Osteocyte (in vitro differentiated cells): ENCODE results near the gene MYPOP. TPM values are rescaled to one million over a fixed set of nuclear protein-coding genes. Genes with fewer than 3 reads are reported as not detected.
A peak's percentile ranks its signal among the peaks of the same experiment; 100 is the strongest.

Experiments used
- DNase-seq: peaks from one replicate; pipeline ENCODE4 v3.0.0; 2021; ENCODE audit warnings: mixed read lengths; ENCODE audit not compliant: unreplicated experiment; ENCODE audit errors: extremely low spot score
- H3K27ac Mint-ChIP-seq: one replicate; pipeline ENCODE4 v1.8.0; 2021; ENCODE audit warnings: mild to moderate bottlenecking, mixed read lengths; ENCODE audit not compliant: unreplicated experiment
- H3K27me3 Mint-ChIP-seq: one replicate; pipeline ENCODE4 v1.8.0; 2021; ENCODE audit warnings: mixed read lengths; ENCODE audit not compliant: unreplicated experiment
- H3K36me3 Mint-ChIP-seq: one replicate; pipeline ENCODE4 v1.8.0; 2021; ENCODE audit warnings: mixed read lengths; ENCODE audit not compliant: unreplicated experiment
- H3K4me1 Mint-ChIP-seq: one replicate; pipeline ENCODE4 v1.8.0; 2021; ENCODE audit warnings: mixed read lengths; ENCODE audit not compliant: unreplicated experiment
- H3K4me3 Mint-ChIP-seq: one replicate; pipeline ENCODE4 v1.8.0; 2021; ENCODE audit warnings: mild to moderate bottlenecking, moderate library complexity, mixed read lengths; ENCODE audit not compliant: unreplicated experiment
- H3K9me3 Mint-ChIP-seq: one replicate; pipeline ENCODE4 v1.8.0; 2021; ENCODE audit warnings: mixed read lengths; ENCODE audit not compliant: unreplicated experiment
- total RNA-seq: library from RNA; stranded (reverse); gene quantifications from 2 replicates; pipeline ENCODE4 v1.2.1, GENCODE V29; 2021
- TF ChIP-seq, protein P1 (sequence below): fragments of 200-600 bp; sonication (generic); IDR thresholded peaks from 2 replicates; pipeline ENCODE4 v1.5.0; 2021; ENCODE audit warnings: antibody characterized with exemption, mild to moderate bottlenecking, moderate library complexity

MYPOP gene
- total RNA-seq, 1 donor from 2014 or later, result 10.4 TPM

DNA sequence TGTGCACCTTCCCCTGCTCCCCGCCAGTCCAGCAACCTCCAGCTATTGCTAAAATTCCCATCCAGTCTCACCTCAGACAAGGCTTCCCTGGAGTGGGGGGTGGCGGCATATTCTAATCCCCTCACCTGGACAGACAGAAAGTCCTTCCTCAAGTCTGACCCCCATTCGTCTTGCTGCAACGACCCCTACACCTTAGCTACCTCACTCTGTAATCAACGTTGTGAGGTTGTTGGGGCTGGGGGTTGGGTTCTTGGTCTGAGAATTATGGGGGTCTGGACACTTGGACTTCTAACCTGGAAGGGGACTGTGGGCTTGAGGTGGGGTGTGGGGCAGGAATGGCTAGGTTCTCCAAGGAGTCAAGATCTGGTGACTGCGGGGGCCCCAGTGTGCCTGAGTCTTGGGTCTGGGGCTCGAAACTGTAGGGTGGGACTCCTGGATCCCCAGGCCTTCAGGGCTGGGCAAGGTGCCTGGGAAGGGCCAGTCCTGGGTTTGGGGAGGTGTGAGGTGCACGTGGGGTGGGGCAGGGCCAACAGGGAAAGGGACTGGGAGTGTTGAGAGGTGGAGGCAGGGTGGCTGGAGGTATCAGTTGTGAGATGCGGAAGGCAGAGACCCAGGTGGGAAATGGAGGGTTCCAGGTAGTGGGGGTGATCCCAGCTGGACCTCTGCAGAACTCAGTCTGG, 37.0 kb downstream of the MYPOP start:
- TF ChIP-seq, protein P1, sequence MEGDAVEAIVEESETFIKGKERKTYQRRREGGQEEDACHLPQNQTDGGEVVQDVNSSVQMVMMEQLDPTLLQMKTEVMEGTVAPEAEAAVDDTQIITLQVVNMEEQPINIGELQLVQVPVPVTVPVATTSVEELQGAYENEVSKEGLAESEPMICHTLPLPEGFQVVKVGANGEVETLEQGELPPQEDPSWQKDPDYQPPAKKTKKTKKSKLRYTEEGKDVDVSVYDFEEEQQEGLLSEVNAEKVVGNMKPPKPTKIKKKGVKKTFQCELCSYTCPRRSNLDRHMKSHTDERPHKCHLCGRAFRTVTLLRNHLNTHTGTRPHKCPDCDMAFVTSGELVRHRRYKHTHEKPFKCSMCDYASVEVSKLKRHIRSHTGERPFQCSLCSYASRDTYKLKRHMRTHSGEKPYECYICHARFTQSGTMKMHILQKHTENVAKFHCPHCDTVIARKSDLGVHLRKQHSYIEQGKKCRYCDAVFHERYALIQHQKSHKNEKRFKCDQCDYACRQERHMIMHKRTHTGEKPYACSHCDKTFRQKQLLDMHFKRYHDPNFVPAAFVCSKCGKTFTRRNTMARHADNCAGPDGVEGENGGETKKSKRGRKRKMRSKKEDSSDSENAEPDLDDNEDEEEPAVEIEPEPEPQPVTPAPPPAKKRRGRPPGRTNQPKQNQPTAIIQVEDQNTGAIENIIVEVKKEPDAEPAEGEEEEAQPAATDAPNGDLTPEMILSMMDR, result no peak
- Mint-ChIP-seq H3K4me3 (no peak overlapping the region), H3K27me3 (peaks cover 38% of the 10 kb centered on the region), H3K9me3 (no peaks in the 10 kb centered on the region), H3K4me1 (peaks cover 26% of the 10 kb centered on the region), H3K36me3 (no peaks in the 10 kb centered on the region), H3K27ac (no peak overlapping the region)
- DNase-seq, result no peak

DNA sequence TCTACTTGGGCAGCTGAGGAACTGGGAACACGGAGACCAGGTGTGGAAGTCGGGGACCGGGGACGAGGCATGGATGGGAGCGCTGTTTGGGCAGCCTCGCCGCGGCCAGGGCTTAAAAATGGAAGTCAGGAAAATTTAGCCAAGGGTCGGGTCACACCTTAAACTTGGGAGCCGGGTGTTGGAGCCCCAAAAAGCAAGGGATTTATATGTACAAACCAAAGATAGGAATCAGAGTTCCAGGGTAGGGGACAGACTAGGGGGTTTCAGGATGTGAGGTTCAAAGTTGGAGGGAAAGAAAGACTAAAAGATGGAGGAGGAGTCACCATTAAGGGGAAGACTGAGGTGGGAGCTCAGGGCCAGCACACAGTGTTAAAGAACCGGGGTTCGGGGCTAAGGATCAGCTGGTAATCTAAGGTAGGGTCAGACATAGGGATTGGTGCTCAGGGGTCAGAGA, 37.8 kb downstream of the MYPOP start:
- Mint-ChIP-seq H3K27ac (no peak overlapping the region), H3K9me3 (no peaks in the 10 kb centered on the region), H3K27me3 (peaks cover 38% of the 10 kb centered on the region), H3K4me3 (peak overlapping the region; percentile 35), H3K4me1 (peaks cover 28% of the 10 kb centered on the region), H3K36me3 (no peaks in the 10 kb centered on the region)
- TF ChIP-seq, protein P1, result no peak
- no peak for DNase-seq

DNA sequence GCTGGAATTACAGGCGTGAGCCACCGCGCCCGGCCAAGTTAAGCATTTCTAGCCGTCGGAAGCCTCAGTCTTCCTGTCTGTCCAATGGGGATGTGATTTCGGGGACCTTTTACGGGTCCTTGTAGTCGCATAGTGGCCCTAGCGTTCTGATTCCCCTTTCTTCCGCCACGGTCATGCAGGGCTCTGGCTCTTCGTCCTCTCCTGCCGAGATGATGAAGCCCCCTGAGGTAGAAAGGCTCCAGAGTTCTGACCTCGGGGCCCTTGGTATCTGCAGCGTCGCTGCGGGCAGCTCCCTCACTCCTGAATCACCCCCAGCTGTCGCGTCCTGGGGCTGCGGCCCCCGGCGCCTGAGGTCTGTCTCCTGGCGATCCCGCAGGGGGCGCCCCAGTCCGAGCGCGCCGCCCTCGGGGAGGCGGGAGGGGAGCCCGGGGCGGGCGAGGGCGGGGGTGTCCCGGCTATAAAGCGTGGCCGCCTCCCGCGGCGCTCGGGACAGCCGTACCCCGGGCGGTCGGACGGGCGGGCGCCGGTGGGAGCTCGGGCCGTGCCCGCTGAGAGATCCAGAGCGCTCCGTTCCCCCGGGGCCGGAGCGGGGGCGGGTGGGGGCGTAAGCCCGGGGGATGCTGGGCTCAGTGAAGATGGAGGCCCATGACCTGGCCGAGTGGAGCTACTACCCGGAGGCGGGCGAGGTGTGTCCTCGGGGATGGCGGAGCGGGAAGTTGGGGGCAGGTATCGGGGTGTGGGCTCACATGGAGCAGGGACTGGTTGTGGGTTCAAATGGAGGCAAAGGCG, 38.4 kb downstream of the MYPOP start, which contains the start of gene FOXA3:
Gene FOXA3 (plus strand): TSS at position 487 of the 789 bp plus-strand sequence. CDS start 131 bp downstream, at position 618.
- H3K27me3 Mint-ChIP-seq, result peaks cover 38% of the 10 kb centered on the region
- peak within 1 kb of the TSS; percentile 23 for H3K27ac Mint-ChIP-seq
- DNase-seq, result no peak

DNA sequence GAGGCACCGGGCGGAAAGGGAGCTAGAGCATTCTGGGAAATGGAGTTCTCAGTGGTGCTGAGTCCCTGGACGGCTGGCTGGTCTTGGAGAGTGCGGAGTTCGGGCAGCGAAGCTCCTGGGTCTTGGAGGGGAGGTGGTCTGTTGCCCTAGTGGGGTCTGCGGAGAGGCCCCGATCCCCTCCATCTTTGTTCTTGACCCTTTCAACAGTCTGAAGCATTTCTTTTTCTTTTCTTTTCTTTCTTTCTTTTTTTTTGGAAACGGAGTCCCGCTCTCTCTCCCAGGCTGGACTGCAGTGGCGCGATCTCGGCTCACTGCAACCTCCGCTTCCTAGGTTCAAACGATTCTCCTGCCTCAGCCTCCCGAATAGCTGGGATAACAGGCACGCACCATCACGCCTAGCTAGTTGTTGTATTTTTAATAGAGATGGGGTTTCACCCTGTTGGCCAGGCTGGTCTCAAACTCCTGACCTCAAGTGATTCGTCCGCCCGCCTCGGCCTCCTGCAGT, 39.0 kb downstream of the MYPOP start:
- H3K36me3 Mint-ChIP-seq, result peaks cover 5% of the 10 kb centered on the region
- DNase-seq, result no peak
- peaks cover 38% of the 10 kb centered on the region for H3K27me3 Mint-ChIP-seq
- H3K4me3 Mint-ChIP-seq, result peak overlapping the region; percentile 89
- H3K4me1 Mint-ChIP-seq, result peaks cover 28% of the 10 kb centered on the region
- H3K27ac Mint-ChIP-seq, result peak overlapping the region; percentile 23
- TF ChIP-seq, protein P1, result no peak
- H3K9me3 Mint-ChIP-seq, result no peaks in the 10 kb centered on the region

More for the DNA sequence above, 38.4 kb downstream of the MYPOP start, which contains the start of gene FOXA3:
- peak within 1 kb of the TSS; percentile 89 for H3K4me3 Mint-ChIP-seq
- no peaks in the 10 kb centered on the region for H3K9me3 Mint-ChIP-seq
- H3K4me1 Mint-ChIP-seq, result peaks cover 28% of the 10 kb centered on the region
- H3K36me3 Mint-ChIP-seq, result peaks cover 2% of the 10 kb centered on the region
- TF ChIP-seq, protein P1, result peak; percentile 65
